Gastroesophageal sphincter (tissue), 3 donors: ENCODE results near the gene MICAL3.

ENCODE experiments used
- CTCF ChIP-seq, 4 experiments: fragments of 200-600 bp in 2 of 4; fragments of 450-650 bp in 2 of 4; sonication (generic) in 1 of 4; IDR thresholded peaks; one replicate each; pipeline ENCODE4 v1.5.1; 2017 to 2019; ENCODE audit warnings: antibody characterized with exemption in 4 of 4, mild to moderate bottlenecking in 2 of 4, moderate library complexity in 2 of 4
- POLR2A ChIP-seq, 2 donors: fragments of 450-650 bp; IDR thresholded peaks; one replicate each; pipeline ENCODE4 v1.6.1; 2017; ENCODE audit warnings: antibody characterized with exemption in 2 of 2, mild to moderate bottlenecking in 2 of 2, moderate library complexity in 1 of 2

GRCh38 chr22:17990147-17990546, 34.2 kb downstream of the MICAL3 start:
- no peak for TF ChIP-seq CTCF (IDR thresholded peaks at IDR 0.05)
- no peak for TF ChIP-seq POLR2A (IDR thresholded peaks at IDR 0.05)
